Measurements from ENCODE around the gene APOL2.
"Not testable (repeated sequence)": the region's sequence is repeated elsewhere in the genome, so short reads cannot be mapped to it uniquely, and the experiment has no call there.

APOL2 gene

GRCh38 chr22:36239401-36240171 lies at the start of gene APOL2:
Gene APOL2, minus strand, starts transcription at chr22:36239527. Its CDS starts 6,365 bp downstream, at chr22:36233162.
- DNase-seq, result peak; percentile 94

- no peak for DNase-seq
Observed at GRCh38 chr22:36288571-36289405, 49.5 kb upstream of the APOL2 start.

- DNase-seq, result no peak
Observed at GRCh38 chr22:36287881-36288515, 48.7 kb upstream of the APOL2 start.

GRCh38 chr22:36286096-36286957 lies 47.0 kb upstream of the APOL2 start:
- peak; percentile 43 to 82 for DNase-seq

GRCh38 chr22:36285545-36285944 lies 46.2 kb upstream of the APOL2 start:
- DNase-seq, result no peak

GRCh38 chr22:36285017-36285416 lies 45.7 kb upstream of the APOL2 start:
- DNase-seq, result no peak

DNA sequence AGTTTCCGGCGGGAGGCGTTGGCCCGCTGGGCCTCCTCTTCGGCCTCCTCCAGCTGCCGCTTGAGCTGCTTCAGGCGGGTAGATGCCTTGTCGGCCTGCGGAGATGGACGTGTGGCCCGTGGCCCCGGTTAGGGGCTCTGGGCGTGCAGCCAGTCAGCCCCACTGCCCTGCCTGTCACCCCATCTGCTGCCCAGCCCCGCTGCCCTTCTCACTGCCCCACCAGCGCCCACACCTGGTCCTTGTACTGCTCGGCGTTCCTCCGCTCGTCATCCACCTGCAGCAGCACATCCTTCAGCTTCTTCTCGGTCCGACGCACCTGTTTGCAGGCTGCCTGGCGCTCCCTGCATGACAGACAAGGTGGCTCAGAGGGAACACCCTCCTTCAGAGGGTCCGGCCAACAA lies 44.8 kb upstream of the APOL2 start:
- no peak for DNase-seq

GRCh38 chr22:36282328-36282831 lies 43.1 kb upstream of the APOL2 start:
- DNase-seq, result no peak

- no peak for DNase-seq
Observed at GRCh38 chr22:36281781-36282327, 42.5 kb upstream of the APOL2 start.

GRCh38 chr22:36280379-36280778 lies 41.1 kb upstream of the APOL2 start:
- no peak for DNase-seq

DNA sequence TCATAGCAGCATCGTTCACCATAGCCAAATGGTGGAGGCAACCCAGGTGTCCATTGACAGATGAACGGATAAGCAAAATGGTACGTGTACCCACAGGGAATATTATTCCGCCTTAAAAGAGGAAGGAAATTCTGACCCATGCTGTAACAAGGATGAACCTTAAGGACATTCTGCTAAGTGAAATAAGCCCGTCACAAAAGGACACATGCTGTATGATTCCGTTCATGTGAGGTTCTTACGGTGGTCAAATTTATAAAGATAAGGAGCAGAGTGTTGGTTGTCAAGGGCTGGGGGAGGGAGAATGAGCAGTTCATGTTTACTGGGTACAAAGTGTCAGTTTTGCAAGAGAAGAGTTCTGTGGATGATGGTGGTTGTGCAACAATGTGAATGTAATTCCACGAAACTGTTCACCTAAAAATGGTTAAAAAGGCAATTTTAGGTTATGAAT lies 39.9 kb upstream of the APOL2 start:
- DNase-seq, result no peak

- peak; percentile 54 to 73 for DNase-seq
Observed at GRCh38 chr22:36277482-36278291, 38.4 kb upstream of the APOL2 start.

DNA sequence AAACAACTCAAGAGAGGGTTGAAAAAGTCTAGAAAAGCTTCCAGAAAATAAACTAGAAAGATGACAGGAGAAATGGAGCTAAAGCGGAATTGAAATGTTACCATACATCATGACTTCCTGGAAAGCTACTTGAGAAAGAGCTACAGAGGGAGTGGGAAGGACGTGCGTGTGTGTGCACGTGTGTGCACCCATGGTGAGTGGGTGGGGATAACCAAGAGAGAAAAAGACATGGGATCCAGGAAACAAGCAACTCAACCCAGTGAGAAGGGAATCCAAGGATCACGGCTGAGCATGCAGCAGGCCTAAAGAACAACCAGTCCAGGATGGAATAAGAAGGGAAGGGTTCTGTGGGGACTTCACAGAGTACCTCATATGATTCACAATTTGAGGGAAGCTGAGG lies 35.2 kb upstream of the APOL2 start:
- DNase-seq, result peak; percentile 82 to 84

DNA sequence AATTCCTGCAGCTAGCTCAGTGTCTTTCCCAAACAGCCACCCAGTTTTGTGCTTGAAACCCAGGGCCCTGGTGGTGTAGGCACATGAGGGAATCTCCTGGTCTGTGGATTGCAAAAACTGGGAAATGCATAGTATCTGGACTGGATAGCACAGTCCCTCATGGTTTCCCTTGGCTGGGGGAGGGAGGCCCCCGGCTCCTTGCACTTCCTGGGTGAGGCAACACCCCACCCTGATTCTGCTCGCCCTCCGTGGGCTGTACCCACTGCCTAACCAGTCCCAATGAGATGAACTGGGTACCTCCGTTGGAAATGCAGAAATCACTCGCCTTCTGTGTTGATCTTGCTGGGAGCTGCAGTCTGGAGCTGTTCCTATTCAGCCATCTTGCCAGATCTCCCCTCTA lies 32.6 kb upstream of the APOL2 start:
- DNase-seq, result peak; percentile 56 to 74

GRCh38 chr22:36271231-36271630 lies 31.9 kb upstream of the APOL2 start:
- DNase-seq, result not testable (repeated sequence)

DNA sequence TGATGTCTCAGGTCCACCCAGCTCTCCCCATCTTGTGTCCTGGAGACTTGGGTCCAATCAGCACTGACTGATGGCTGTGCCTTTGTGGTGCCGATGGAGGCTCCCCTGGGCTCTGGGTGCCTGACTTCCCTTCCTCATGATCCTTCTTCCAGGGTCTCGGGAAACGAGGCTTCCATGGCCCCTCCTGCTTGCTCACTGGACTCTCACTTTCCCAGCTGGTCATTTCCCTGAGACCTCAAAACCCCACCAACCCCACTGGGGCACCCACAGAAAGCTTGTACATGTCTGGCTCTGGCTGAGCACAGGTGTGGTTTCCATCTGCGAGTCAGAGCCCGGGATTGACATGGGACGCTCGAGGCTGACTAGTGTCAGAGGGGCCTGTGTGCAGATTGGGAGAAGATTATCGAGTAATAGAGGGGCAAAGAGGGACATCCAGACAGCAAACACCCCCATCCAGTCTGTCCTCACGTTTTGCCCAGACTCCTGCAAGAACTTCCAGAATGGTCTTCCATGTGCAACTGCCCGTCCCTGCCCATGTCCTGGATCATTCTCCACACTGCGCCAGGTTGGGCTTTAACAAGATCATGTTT lies 28.7 kb upstream of the APOL2 start:
- DNase-seq, result no peak

- no peak for DNase-seq
Observed at GRCh38 chr22:36267058-36267457, 27.7 kb upstream of the APOL2 start.

- not testable (repeated sequence) for DNase-seq
Observed at GRCh38 chr22:36263886-36264664, 24.7 kb upstream of the APOL2 start.

GRCh38 chr22:36263216-36263673 lies 23.9 kb upstream of the APOL2 start:
- not testable (repeated sequence) for DNase-seq

- not testable (repeated sequence) for DNase-seq
Observed at GRCh38 chr22:36262307-36262706, 23.0 kb upstream of the APOL2 start.
